Nephron (organoid): Measurements from ENCODE around the gene SLC9A1.

Experiments used
- H3K27ac Mint-ChIP-seq, 3 experiments: 2 replicates each; pipeline ENCODE4 v1.8.0; 2020; ENCODE audit warnings: mixed read lengths in 3 of 3, mild to moderate bottlenecking in 2 of 3, moderate library complexity in 1 of 3
- H3K27me3 Mint-ChIP-seq: 2 replicates; pipeline ENCODE4 v1.8.0; 2021; ENCODE audit warnings: low read depth, mild to moderate bottlenecking, moderate library complexity, mixed read lengths
- H3K36me3 Mint-ChIP-seq: 2 replicates; pipeline ENCODE4 v1.8.0; 2020; ENCODE audit warnings: low read depth, mixed read lengths
- H3K4me1 Mint-ChIP-seq: 2 replicates; pipeline ENCODE4 v1.8.0; 2020; ENCODE audit warnings: mixed read lengths
- H3K4me3 Mint-ChIP-seq, 3 experiments: 2 replicates each; pipeline ENCODE4 v1.8.0; 2020; ENCODE audit warnings: mild to moderate bottlenecking in 3 of 3, mixed read lengths in 3 of 3, moderate library complexity in 2 of 3
- H3K9me3 Mint-ChIP-seq: 2 replicates; pipeline ENCODE4 v1.8.0; 2020; ENCODE audit warnings: mixed read lengths
- TF ChIP-seq, protein P1 (sequence below), 3 experiments: fragments of 200-600 bp; sonication (generic); IDR thresholded peaks; one replicate each; pipeline ENCODE4 v1.5.0; 2021; ENCODE audit warnings: antibody characterized with exemption in 3 of 3; ENCODE audit not compliant: unreplicated experiment in 3 of 3

Gene SLC9A1

DNA sequence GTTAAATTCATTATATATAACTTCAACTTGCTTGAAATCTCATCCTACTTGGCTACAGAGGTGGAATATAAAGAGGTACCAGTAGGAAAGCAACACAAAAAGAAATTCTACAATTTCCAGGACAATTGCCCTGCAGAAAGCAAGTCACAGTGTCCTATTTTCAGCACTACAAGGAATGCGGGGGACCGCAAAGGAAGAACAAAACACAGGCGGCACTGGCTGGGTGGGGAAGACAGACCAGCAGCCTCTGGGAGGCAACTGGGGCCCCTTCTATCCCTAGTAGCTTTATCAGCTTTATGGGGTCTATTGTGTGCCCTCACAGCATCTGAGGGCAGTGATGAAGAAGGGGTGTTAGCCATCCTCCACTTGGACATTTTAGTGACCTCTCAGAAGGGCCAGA is 30.5 kb downstream of the SLC9A1 start:
- Mint-ChIP-seq H3K9me3 (no peaks in the 10 kb centered on the region), H3K36me3 (no peaks in the 10 kb centered on the region), H3K27me3 (no peaks in the 10 kb centered on the region), H3K4me3 (no peak overlapping the region), H3K27ac (no peak overlapping the region), H3K4me1 (peaks cover 25% of the 10 kb centered on the region)
- TF ChIP-seq, protein P1, sequence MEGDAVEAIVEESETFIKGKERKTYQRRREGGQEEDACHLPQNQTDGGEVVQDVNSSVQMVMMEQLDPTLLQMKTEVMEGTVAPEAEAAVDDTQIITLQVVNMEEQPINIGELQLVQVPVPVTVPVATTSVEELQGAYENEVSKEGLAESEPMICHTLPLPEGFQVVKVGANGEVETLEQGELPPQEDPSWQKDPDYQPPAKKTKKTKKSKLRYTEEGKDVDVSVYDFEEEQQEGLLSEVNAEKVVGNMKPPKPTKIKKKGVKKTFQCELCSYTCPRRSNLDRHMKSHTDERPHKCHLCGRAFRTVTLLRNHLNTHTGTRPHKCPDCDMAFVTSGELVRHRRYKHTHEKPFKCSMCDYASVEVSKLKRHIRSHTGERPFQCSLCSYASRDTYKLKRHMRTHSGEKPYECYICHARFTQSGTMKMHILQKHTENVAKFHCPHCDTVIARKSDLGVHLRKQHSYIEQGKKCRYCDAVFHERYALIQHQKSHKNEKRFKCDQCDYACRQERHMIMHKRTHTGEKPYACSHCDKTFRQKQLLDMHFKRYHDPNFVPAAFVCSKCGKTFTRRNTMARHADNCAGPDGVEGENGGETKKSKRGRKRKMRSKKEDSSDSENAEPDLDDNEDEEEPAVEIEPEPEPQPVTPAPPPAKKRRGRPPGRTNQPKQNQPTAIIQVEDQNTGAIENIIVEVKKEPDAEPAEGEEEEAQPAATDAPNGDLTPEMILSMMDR (IDR thresholded peaks at IDR 0.05; ENCODE audit: unreplicated experiment in 3 of 3): no peak

GRCh38 chr1:27122652-27123051 is 32.3 kb downstream of the SLC9A1 start:
- Mint-ChIP-seq H3K4me3 (no peak overlapping the region), H3K9me3 (no peaks in the 10 kb centered on the region), H3K27ac (peak overlapping the region; percentile 37 to 63 (median 41)), H3K4me1 (peaks cover 40% of the 10 kb centered on the region), H3K27me3 (no peaks in the 10 kb centered on the region), H3K36me3 (no peaks in the 10 kb centered on the region)
- TF ChIP-seq, protein P1 (IDR thresholded peaks at IDR 0.05; ENCODE audit: unreplicated experiment in 3 of 3): no peak

DNA sequence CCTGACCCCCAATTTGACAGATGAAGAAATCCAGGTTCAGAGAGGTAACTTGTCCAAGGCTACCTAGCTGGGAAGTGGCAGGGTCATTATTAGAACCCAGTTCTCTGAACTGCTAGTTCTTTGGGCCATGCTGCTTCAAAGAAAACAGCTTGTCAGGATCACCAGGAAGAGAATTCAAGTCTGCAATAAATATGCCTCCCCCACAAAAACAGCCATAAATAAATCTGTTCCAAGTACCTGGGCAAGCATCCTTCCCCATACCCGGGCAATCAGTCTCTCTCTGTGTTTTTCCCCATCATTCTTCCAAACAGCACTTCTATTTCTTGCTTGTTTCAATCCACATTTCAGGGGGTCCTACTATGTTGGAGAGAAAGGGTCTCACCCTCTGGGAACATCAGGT is 34.1 kb downstream of the SLC9A1 start:
- peak overlapping the region; percentile 16 to 71 (median 51) for H3K27ac Mint-ChIP-seq
- TF ChIP-seq, protein P1 (IDR thresholded peaks at IDR 0.05; ENCODE audit: unreplicated experiment in 3 of 3): no peak
- peaks cover 52% of the 10 kb centered on the region for H3K4me1 Mint-ChIP-seq
- no peak overlapping the region for H3K4me3 Mint-ChIP-seq
- H3K36me3 Mint-ChIP-seq: no peaks in the 10 kb centered on the region
- no peaks in the 10 kb centered on the region for H3K9me3 Mint-ChIP-seq
- no peaks in the 10 kb centered on the region for H3K27me3 Mint-ChIP-seq

DNA sequence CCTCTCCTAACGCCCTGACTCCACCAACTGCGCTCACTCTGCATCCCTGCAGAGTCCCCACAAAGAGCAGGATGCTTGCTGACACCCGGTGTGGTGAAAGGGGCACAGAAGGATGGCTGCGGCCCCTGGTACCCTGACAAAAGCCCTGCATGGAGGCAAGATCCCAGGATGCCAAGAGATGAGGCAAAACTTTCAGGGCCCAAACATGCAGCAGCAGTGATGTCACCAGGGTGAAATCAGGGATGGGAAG is 36.6 kb downstream of the SLC9A1 start:
- no peaks in the 10 kb centered on the region for H3K27me3 Mint-ChIP-seq
- no peaks in the 10 kb centered on the region for H3K9me3 Mint-ChIP-seq
- H3K4me1 Mint-ChIP-seq: peaks cover 66% of the 10 kb centered on the region
- H3K27ac Mint-ChIP-seq: peak overlapping the region; percentile 46 to 76 (median 61)
- no peak overlapping the region for H3K4me3 Mint-ChIP-seq
- TF ChIP-seq, protein P1 (IDR thresholded peaks at IDR 0.05; ENCODE audit: unreplicated experiment in 3 of 3): no peak
- no peaks in the 10 kb centered on the region for H3K36me3 Mint-ChIP-seq

GRCh38 chr1:27117733-27118439 is 37.0 kb downstream of the SLC9A1 start:
- Mint-ChIP-seq H3K27me3 (no peaks in the 10 kb centered on the region), H3K36me3 (no peaks in the 10 kb centered on the region), H3K4me1 (peaks cover 68% of the 10 kb centered on the region), H3K4me3 (no peak overlapping the region), H3K9me3 (no peaks in the 10 kb centered on the region), H3K27ac (peak overlapping the region in 2 of 3 experiments; percentile 46 to 76)
- TF ChIP-seq, protein P1 (IDR thresholded peaks at IDR 0.05; ENCODE audit: unreplicated experiment in 3 of 3): no peak

- peaks cover 74% of the 10 kb centered on the region for H3K4me1 Mint-ChIP-seq
- peak overlapping the region in 2 of 3 experiments; percentile 12 to 18 for H3K27ac Mint-ChIP-seq
- no peaks in the 10 kb centered on the region for H3K9me3 Mint-ChIP-seq
- TF ChIP-seq, protein P1 (IDR thresholded peaks at IDR 0.05; ENCODE audit: unreplicated experiment in 3 of 3): no peak
- peaks cover 4% of the 10 kb centered on the region for H3K36me3 Mint-ChIP-seq
- H3K4me3 Mint-ChIP-seq: no peak overlapping the region
- H3K27me3 Mint-ChIP-seq: no peaks in the 10 kb centered on the region
These were observed 38.2 kb downstream of the SLC9A1 start for GRCh38 chr1:27116697-27117096.
